Stimulated activated CD4-positive, alpha-beta T cell treated with anti-CD3 and anti-CD28 coated beads, Interleukin-1b, Interleukin-23, amount 100 ng/mL, for 48 hours (primary cell): Measurements from ENCODE around the gene SMIM45.

Experiments used
- DNase-seq: peaks from one replicate; pipeline ENCODE4 v3.0.0-alpha.2; 2020

The SMIM45 gene

DNA sequence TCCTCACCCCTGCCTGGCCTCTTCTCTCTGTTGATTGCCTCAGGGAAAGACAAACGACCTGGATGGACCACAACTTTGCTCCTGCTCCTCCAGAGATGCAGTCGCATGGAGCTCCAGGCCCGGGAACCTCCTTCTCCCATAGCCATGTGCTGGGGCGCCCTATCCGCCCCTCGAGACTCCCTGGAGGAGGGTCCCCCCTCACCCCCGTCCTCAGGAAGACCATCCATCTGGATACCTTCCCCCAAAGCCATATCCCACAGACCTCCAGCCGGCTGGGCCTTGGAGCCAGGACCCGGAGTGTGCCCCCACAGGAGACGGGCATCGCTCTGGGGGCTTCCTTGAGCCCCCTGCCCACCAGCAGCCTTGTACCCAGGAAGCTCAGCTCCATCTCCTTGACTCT is 19.5 kb downstream of the SMIM45 start:
- DNase-seq = no peak

DNA sequence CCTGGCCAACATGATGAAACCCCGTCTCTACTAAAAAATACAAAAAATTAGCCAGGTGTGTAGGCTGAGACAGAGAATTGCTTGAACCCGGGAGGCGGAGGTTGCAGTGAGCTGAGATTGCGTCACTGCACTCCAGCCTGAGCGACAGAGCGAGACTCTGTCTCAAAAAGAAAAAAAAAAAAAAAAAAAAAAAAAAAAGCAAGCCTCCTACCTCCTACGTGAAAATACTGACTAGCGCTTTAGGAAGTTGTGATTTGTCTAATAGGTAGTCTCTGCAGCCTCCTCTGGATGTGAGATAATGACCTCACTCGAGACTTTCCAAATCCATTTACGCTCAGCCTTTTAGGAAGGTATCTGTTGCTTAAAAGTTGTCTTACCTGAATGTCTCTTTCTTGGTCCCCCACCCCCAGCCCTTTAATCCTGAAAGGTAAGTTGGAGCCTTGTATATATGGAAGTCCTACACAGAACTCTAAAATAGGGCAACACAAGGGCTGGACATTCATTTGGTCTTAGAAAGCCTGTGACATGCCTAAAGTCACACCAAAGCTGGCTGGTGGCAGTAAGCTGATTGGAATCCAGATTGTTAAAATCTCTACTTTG is 22.8 kb downstream of the SMIM45 start:
- no peak for DNase-seq

DNA sequence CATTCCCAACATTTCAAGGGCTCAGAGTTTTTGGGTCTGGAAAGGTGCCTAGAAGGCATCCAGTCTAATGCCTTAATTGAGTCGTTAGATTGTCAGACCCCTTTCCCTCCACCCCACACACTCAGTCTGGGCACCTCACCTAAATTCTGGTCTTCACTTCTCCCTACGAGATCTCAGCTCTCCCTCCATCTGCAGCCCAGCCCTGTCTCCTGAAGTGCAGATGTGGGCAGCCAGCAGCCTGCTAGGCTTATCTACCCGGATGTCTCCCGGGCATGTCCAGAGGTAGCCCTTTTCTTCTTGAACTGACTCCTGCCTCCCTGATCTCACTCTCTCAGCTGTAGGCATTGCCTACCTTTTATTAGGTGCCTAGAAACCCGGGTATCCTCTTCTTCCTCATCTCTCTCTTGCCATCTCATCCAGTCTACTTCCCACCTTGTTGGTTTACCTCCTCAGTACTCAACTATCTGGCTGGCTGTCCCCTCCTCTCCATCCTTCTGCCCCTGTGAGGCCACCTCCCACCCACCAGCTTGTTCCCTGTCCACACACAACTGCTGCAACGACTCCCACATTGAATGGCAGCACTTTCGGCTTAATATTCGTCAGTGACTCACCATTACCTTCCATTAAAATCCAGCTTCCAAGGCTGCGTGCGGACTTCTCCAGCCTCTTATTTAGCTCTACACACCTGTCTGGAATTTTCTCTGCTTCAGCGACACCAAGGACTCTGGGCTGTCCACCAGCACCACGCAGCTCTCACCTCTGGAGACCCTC is 23.5 kb downstream of the SMIM45 start:
- DNase-seq = no peak

DNA sequence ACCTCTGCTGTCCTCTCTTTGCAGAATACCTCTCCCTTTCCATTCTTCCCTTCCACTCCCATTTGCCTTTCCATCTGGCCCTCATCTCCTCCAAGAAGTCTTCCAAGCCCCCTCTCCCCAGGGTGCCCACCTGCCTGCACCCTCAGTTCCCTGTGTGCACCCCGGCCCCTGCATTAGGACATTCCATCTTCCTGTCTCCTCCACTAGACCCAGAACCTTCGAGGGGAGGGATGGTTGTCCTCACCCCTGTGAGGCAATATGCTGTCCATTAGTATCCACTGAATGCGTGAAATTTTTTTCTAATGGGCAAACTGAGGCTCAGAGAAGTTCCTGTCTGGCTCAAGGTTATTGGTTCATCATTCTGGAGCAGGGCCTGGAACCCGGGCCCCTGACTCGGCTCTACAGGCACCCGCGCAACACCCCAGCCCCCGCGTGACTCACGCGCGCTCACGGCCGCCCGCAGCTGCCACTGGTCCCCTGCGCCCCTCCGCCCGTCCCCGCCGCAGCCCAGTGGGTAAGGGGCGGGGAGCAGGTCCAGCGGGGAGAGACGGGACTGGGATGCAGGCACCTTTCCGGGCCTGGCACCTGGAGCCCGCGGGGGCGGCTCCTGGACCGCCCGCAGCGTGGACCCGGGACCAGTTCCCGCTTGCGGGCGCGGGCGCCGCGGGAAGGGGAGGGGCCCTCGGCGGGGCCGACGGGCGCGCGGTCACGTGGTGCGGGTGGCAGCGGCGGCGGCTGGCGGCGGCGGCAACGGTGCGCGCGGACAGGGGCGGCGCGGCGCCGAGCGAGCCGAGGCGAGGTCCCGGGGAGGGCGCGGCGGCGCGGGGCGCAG is 24.3 kb downstream of the SMIM45 start:
- DNase-seq = peak; percentile 28

DNA sequence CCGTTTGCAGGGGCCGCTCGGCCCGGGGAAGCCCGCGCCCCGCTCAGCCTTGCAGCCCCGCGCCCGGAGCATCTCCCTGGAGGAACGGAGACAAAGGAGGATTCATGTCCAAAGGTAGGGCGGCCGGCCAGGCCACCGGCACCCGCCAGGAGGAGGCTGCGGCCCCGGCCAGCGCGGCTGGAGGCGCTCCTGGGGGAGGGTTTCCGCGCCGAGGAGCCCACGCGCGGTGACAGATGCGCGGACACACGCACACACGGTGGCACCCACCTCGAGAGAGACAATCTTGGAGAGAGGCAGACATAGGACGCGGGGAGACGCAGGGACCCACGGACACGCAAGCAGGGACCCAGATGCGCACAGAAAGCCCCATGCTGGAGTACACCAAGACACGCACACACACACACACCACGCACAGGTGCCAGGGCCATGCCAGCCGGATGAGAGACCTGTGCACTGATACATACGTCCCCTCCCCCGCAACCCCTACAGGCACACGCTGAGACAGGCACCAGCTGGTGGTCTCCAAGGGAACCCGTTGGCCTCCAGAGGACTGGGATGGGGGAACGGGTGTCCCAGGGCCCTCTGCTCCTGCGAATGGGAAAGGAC is 25.1 kb downstream of the SMIM45 start:
- DNase-seq = no peak

DNA sequence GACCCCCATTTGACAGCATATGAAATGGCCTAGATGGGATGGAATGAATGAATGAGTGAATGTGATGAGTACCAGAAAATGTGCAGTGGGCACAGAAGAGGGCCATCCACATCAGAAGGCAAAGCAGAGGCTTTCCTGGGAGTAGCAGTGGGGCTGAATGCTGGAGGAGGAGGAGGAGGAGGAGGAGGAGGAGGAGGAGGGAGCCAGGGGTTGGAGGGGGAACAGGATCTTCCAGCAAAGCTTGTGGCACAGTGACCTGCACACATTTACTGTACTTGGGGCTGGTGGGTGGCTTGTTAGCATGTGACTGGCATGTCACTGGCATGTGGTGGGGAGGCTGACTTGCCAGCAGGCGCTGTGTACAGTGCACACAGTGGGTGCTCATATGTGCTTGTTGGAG is 26.8 kb downstream of the SMIM45 start:
- no peak for DNase-seq

DNA sequence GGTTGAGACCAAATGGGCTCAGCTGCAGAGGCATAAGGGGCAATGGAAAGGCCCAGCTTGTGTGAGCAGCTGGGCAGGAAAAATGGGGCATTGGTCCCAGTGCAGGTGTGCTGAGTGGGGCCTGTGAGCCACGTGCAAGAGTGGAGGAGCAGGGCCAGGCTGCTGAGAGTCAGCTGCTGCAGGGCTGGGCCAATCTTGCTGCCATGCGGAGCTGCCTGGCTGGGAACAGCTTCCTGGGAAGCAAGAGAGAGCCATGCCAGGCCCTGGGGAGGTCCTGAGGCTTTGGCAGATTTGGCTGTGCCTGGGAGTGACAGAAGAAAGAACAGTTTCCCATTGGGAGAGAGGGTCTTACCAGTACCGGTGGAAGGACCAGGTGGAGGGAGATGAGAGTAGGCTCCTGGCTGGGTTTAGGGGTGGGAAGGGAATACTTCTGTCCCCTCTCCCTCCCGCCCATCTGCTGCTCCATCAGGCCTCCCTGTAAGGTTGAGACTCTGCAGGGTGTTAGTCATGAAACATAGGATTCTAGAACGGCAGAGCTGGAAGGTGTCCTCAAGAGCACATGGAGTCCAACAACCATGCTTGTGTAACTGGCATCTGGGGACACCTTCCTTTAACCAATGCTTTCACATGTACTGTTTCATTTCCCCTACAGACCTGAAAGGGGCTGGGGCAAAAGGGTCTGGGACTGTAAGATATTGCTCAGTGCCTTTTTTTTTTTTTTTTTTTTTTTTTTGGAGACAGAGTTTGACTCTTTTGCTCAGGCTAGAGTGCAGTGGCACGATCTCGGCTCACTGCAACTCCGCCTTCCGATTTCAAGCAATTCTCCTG is 27.7 kb downstream of the SMIM45 start:
- DNase-seq = no peak

DNA sequence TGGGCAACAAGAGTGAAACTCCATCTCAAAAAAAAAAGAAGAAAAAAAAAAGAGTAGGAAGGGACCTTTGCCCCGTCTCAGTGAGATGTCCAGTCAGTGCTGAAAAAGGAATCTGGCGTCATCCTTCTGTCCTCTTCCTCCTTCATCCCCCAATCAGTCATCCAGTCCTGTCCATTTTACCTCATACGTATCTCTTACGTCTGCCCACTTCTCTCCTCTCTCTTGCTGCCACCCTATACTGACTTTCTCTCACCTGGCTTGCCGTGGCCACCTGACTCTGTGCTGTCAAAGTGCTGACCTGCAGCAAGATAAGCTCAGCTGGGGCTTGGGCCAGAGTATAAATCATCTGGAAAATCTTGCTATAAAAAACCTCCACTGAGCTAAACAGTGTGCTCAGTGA is 30.9 kb downstream of the SMIM45 start:
- DNase-seq = no peak

DNA sequence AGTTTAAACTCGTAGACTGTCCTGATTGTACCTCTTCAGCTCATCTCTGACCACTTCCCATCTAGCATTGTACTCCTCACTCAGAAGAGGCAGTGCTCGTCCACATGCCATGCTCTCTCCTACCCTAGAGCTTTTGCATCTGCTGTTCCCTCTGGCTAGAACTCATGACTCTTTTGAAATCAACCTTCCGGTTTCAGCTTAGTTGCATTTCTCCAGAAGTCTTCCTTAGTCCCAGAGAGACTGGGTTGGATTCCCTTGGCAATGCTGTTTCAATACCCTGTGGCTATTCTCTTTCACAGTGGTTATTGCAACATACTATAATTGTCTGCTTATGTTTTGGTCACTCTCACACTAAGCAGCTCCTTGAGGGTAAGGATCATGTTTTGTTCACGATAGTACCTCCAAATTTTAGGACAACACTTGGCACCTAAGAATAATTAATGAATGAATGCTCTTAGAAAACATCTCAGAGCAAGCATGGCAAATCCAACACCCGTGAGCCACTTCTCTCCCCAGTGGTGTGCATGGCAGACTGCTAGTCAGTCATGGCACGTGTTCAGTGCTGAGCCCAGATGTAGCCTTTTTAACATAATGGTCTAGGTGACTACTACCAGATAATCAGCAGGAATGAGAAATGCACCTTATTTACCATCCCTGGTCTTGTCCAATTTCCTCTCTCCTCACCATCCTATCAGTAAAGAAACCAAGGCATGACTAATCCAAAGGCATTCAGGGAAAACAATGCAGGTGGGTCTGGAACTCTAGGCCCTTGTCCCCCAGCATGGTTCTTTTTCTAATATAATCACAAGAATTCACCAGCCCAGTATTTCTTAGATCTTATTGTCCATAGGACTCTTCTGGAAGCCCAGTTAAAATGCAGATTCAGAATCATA is 31.8 kb downstream of the SMIM45 start:
- DNase-seq = no peak

DNA sequence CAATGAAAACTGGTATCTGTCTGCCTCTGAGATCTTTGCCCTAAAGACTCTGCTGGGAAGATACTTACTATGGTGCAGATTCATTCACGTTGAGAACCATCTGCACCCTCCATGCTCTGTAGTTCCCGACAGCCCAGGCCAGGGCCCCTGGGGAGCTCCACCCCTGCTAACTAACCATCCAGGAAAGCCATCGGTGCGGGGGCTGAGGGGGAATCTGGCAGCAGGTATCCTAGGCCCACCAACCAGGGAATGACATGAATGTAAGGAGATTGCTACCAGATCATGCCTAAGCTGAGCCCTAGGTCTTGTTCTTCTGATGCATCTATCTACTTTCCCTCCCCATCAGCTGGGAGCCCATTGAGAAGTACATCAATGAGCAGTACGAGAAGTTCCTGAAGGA is 35.3 kb downstream of the SMIM45 start:
- DNase-seq = no peak

DNA sequence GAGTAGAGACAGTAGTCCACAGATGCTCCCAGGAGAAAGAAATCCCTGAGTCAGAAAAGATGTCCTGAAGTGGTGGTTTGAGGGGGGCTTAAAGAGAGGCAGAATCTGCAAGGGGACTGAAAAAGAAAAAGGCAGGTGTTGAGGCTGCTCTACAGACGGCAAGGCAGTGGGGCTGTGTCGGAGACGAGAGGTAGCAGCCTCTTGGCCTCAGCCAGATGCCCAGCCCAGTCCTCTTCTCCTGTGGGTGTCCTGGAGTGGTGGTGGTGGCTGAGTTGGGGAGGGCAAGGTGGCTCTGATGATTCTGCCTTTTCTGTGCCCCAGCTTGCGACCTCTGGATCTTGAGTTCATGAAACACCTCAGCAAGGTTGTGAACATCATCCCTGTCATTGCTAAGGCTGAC is 37.3 kb downstream of the SMIM45 start:
- DNase-seq = no peak

DNA sequence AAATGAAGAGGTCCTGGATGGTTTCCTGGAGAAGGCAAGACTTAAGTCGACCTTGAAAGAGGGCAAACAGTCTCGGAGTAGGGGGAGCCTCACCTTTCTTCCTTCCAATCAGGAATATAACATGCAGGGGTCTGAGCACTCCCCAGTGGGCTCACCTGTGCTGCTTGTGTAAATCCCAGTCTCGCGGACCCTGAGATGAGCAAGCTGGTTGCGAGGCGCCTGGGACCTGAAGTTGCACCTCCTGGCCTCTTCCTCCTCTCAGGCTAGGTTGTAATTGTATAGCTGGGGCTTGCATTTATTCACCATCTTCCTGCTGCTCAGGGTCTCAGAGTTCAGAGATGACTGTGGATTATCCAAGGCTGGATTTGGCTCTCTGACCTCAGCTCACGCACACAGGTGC is 39.2 kb downstream of the SMIM45 start:
- DNase-seq = no peak

DNA sequence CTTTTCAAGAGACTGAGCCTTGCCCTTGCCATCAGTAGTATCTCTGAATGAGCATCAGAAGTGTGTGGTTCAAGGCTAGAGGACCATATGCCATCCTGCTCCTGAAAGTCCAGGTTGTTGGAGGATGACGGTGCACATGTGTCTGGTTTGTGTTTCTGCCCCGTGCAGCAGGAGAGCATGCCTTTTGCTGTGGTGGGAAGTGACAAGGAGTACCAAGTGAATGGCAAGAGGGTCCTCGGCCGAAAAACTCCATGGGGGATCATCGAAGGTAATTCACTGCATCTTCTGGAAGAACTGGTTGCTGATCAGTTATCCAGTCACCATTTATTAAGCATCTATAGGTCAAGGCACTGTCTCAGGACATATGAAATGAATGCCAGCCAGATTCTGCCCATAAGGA is 40.5 kb downstream of the SMIM45 start:
- no peak for DNase-seq

DNA sequence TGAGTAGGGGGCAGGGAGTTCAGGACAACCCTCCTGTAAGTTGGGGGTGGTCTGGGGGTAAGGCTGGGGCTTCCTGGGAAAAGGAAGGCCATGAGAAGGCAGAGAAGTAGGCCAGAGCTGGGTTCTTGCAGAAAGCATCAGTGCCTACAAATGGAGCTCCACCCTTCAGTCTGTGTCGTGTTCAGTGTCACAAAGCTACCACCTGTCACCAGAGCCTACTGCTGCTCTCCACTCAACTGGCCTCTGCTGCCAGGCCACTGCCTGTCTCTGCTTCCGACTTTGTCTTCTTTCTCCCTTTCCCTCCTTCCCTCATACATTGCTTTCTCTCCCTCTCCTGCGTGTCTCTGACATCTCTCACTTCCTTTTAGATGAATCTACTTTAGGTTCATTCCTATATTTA is 43.3 kb downstream of the SMIM45 start:
- no peak for DNase-seq

DNA sequence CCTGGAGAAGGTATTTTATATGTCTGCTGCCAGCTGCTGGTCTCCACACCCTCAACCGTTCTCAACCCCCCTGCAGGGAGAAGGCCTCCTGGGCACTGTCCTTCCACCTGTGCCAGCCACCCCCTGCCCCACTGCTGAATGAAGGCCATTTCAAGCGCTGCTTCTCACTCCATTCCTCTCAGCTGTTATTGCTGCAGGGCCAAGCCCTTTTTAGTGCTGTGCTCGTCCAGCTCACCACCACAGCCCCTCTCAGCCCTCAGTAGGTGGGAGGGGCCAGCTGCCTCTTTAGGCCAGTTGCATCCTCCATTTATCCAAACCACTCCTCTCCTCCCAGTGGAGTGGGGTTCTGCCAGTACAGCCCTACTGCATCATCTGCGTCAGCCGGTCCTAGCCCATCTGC is 44.9 kb downstream of the SMIM45 start:
- no peak for DNase-seq

DNA sequence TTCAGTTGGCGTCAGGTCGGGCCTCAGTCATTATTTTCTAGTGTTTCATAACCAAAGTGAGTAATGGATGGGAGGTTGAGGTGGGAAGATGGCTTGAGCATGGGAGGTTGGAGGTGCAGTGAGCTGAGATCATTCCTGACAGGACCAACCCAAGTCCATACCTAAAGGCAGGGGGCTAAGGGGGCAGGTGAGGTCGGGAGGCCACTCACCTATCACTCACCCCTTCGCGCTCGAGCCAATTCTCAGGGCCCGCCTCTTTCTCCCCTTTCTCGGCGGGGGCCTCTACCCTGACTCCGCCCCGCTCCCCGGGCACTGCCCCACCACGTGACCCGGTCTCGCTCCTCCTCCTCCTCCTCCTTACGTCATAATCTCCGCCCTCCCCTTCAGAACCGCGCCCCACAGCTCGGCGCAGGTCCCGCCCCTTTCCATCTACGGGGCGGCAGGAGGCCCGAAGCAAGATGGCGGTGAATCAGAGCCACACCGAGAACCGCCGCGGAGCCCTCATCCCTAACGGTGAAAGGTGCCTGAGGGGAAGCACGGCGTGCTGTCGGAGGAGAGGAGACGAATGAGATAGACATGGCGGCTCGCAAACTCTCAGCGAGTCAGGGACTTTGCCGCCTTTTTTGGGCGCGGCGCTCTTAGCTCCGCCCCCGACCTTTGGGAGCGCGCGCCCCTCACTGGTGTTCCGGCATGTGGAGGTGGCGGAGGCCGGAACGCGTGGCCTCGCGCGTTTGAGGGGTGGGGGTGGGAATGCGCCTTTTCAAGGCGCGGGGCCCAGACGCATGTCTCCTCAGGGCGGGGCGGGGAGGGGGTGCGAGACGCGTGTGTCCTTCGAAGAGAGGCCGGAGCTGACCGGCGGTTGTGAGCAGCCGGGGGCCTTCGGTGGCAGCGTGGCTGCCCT is 46.7 kb downstream of the SMIM45 start, which contains the start of gene WBP2NL:
TSS of gene WBP2NL (plus strand) at position 428 of the 901 bp plus-strand sequence. CDS start at position 459, 31 bp downstream.
- peak; percentile 91 for DNase-seq

DNA sequence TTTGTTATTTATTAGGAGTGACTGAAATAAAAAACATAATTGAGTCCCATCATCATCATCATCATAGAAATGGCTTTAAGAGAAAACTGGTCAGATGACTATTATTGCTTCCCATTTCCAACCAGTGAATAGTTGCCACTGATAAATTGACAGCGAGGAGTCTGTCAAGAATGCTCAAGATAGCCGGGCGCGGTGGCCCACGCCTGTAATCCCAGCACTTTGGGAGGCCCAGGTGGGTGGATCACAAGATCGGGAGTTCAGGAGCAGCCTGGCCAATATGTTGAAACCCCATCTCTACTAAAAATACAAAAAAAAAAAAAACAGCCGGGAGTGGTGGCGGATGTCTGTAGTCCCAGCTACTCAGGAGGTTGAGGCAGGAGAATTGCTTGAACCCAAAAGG is 48.5 kb downstream of the SMIM45 start:
- no peak for DNase-seq

DNA sequence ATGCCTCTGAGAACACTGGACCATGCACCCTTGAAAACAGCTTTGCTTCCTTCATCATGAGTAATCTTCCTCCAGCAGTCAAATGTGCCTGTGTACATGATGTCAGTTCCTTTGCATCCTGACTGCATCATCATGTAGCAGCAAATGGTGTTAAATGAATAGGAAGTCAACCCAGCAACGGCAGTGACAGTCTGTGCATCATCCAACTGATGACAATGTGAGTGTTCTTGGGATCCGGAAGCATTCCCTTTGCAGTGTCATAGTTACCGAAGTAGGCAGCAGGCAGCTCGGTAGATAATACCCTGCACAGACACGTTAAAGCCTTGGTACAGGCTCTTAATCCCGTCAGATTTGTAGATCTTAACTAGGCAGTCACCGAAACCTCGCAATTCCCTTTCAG is 49.2 kb downstream of the SMIM45 start:
- no peak for DNase-seq

DNA sequence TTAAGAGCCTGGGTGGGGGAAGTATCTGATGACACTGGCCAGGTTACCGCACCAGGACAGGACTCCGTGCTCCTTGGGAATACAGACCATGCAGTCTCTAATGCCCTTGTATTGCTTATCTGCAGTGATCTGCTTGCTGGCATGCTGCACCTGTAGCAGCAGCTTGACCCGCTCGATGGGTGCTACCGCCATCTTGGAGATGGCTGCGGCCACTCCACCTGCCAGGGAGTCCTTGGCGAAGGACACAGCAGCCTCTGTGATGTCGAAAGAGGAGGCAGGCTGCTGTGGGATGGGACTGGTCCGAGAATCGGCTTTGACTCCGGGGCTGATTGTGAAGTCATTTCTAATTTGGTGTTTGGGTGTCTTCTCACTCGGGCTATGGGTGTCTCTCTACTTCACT is 49.8 kb downstream of the SMIM45 start:
- DNase-seq = no peak

DNA sequence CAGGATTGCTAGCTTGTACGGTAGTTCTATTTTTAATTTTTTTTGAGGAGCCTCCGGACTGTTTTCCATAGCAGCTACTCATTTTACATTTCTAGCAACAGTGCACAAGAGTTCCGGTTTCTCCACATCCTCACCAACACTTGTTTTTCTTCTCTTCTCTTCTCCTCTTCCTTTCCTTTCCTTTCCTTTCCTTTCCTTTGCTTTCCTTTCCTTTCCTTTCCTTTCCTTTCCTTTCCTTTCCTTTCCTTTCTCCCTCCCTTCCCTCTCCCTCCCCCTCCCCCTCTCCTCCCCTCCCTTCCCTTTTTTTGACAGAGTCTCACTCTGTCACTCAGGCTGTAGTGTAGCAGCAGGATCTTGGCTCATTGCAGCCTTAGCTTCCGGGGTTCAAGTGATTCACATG is 56.0 kb downstream of the SMIM45 start:
- DNase-seq = no peak
